KBM-7 (cell line): ENCODE results near the gene BRCA2.
A peak's percentile ranks its signal among the peaks of the same experiment; 100 is the strongest.

Experiments
- DNase-seq: peaks from one replicate; pipeline ENCODE4 v3.0.0-alpha.2; 2015
- in situ Hi-C: fragments of 300-500 bp; cut with MboI; formaldehyde crosslinking; loops from 2 replicates; pipeline ENCODE4 v1.14.3; 2020; ENCODE audit warnings: low sequenced_read_pairs, low pct_unique_long_range_greater_than_20kb, mixed read lengths

BRCA2 gene

GRCh38 chr13:32370805-32371204, 55.5 kb downstream of the BRCA2 start:
- DNase-seq = no peak

GRCh38 chr13:32376642-32377415, 61.5 kb downstream of the BRCA2 start:
- DNase-seq = no peak
- in situ Hi-C loops = no loop called here

More at GRCh38 chr13:32370805-32371204, 55.5 kb downstream of the BRCA2 start:
- in situ Hi-C loops = no loop called here

- no peak for DNase-seq
- in situ Hi-C loops = no loop called here
These were observed 62.7 kb downstream of the BRCA2 start for GRCh38 chr13:32378012-32378411.

GRCh38 chr13:32381539-32381938, 66.2 kb downstream of the BRCA2 start:
- DNase-seq = peak; percentile 43
- in situ Hi-C loops = no loop called here

- in situ Hi-C loops = no loop called here
- no peak for DNase-seq
These were observed 68.7 kb downstream of the BRCA2 start for GRCh38 chr13:32383836-32384618.

GRCh38 chr13:32384702-32385101, 69.4 kb downstream of the BRCA2 start:
- in situ Hi-C loops = no loop called here
- DNase-seq = no peak

GRCh38 chr13:32385410-32385809, 70.1 kb downstream of the BRCA2 start:
- in situ Hi-C loops = no loop called here
- DNase-seq = no peak

- in situ Hi-C loops = no loop called here
- DNase-seq = no peak
These were observed 74.7 kb downstream of the BRCA2 start for GRCh38 chr13:32390048-32390447.

GRCh38 chr13:32390484-32390883, 75.2 kb downstream of the BRCA2 start:
- DNase-seq = no peak
- in situ Hi-C loops = no loop called here

GRCh38 chr13:32391101-32391619, 75.9 kb downstream of the BRCA2 start:
- in situ Hi-C loops = no loop called here

GRCh38 chr13:32403108-32403507, 87.8 kb downstream of the BRCA2 start:
- in situ Hi-C loops = no loop called here
- no peak for DNase-seq

More at GRCh38 chr13:32391101-32391619, 75.9 kb downstream of the BRCA2 start:
- DNase-seq = no peak

GRCh38 chr13:32407854-32408253, 92.5 kb downstream of the BRCA2 start:
- in situ Hi-C loops = no loop called here
- no peak for DNase-seq

- no peak for DNase-seq
- in situ Hi-C loops = no loop called here
These were observed 93.1 kb downstream of the BRCA2 start for GRCh38 chr13:32408296-32409000.

GRCh38 chr13:32409001-32409313, 93.6 kb downstream of the BRCA2 start:
- DNase-seq = no peak
- in situ Hi-C loops = no loop called here

- in situ Hi-C loops = no loop called here
- no peak for DNase-seq
These were observed 94.5 kb downstream of the BRCA2 start for GRCh38 chr13:32409561-32410421.

GRCh38 chr13:32413284-32413683, 98.0 kb downstream of the BRCA2 start:
- in situ Hi-C loops = no loop called here
- DNase-seq = no peak

GRCh38 chr13:32414580-32414979, 99.3 kb downstream of the BRCA2 start:
- DNase-seq = no peak
- in situ Hi-C loops = no loop called here

GRCh38 chr13:32415019-32415418, 99.7 kb downstream of the BRCA2 start:
- in situ Hi-C loops = no loop called here
- DNase-seq = peak; percentile 34

GRCh38 chr13:32417995-32418394, 102.7 kb downstream of the BRCA2 start:
- in situ Hi-C loops = no loop called here
- no peak for DNase-seq
